ENCODE results near the gene TMEM59L. TPM values are rescaled to one million over a fixed set of nuclear protein-coding genes. Genes with fewer than 3 reads are reported as not detected.
"Not testable (repeated sequence)": the region's sequence is repeated elsewhere in the genome, so short reads cannot be mapped to it uniquely, and the experiment has no call there.

TMEM59L gene
- polyA plus RNA-seq, 1 experiment = 1.6 TPM

- TF ChIP-seq CTCF (IDR thresholded peaks at IDR 0.05; ENCODE audit: insufficient read depth, low read depth, low read length) = no peak
- ChIA-PET POLR2A (no interaction called here), CTCF (interaction anchor here (0.7 to 6.1 kb wide), 11 partner anchors 9 to 253 kb away, joined by 3 to 40 read pairs (median 7); no protein-coding TSS in a partner anchor)
- no peak for DNase-seq (ENCODE audit: low read depth)
- Histone ChIP-seq H3K36me3 (ENCODE audit: control insufficient read depth, insufficient read depth, low read length) (peaks cover 4% of the 10 kb centered on the region), H3K4me3 (ENCODE audit: low read depth, low read length) (peak overlapping the region; percentile 35), H3K27me3 (ENCODE audit: control insufficient read depth, insufficient read depth, low read length) (no peaks in the 10 kb centered on the region)
Measured at GRCh38 chr19:18594824-18595373, 17.8 kb upstream of the TMEM59L start.

- TF ChIP-seq CTCF (IDR thresholded peaks at IDR 0.05; ENCODE audit: insufficient read depth, low read depth, low read length) = no peak
- ChIA-PET POLR2A (interaction anchor here (0.7 kb wide), 1 partner anchor 252 kb away, joined by 3 read pairs; no protein-coding TSS in a partner anchor), CTCF (interaction anchor here (0.7 to 6.1 kb wide), 6 partner anchors 8 to 252 kb away, joined by 4 to 40 read pairs (median 12); partner anchors contain the start of gene TMEM59L)
- Histone ChIP-seq H3K36me3 (ENCODE audit: control insufficient read depth, insufficient read depth, low read length) (peaks cover 4% of the 10 kb centered on the region), H3K27me3 (ENCODE audit: control insufficient read depth, insufficient read depth, low read length) (no peaks in the 10 kb centered on the region), H3K4me3 (ENCODE audit: low read depth, low read length) (no peak overlapping the region)
- no peak for DNase-seq (ENCODE audit: low read depth)
Measured at GRCh38 chr19:18595475-18595874, 17.2 kb upstream of the TMEM59L start.

- DNase-seq (ENCODE audit: low read depth) = no peak
- ChIA-PET POLR2A (no interaction called here), CTCF (interaction anchor here (1.2 to 6.1 kb wide), 3 partner anchors 9 to 251 kb away, joined by 4 to 40 read pairs (median 5); partner anchors contain the start of gene TMEM59L)
Measured at GRCh38 chr19:18596752-18597157, 15.9 kb upstream of the TMEM59L start.

GRCh38 chr19:18597809-18598660 is 14.6 kb upstream of the TMEM59L start:
- H3K36me3 ChIP-seq (ENCODE audit: control insufficient read depth, insufficient read depth, low read length) = no peaks in the 10 kb centered on the region
- no peaks in the 10 kb centered on the region for H3K27me3 ChIP-seq (ENCODE audit: control insufficient read depth, insufficient read depth, low read length)
- H3K4me3 ChIP-seq (ENCODE audit: low read depth, low read length) = no peak overlapping the region
- no peak for TF ChIP-seq CTCF (IDR thresholded peaks at IDR 0.05; ENCODE audit: insufficient read depth, low read depth, low read length)
- POLR2A ChIA-PET = no interaction called here
- DNase-seq (ENCODE audit: low read depth) = no peak
- CTCF ChIA-PET = interaction anchor here (0.9 to 3.2 kb wide), 4 partner anchors 9 to 250 kb away, joined by 3 to 15 read pairs (median 4); partner anchors contain the start of gene REX1BD

More at GRCh38 chr19:18596752-18597157, 15.9 kb upstream of the TMEM59L start:
- Histone ChIP-seq H3K4me3 (ENCODE audit: low read depth, low read length) (no peak overlapping the region), H3K27me3 (ENCODE audit: control insufficient read depth, insufficient read depth, low read length) (no peaks in the 10 kb centered on the region), H3K36me3 (ENCODE audit: control insufficient read depth, insufficient read depth, low read length) (no peaks in the 10 kb centered on the region)
- no peak for TF ChIP-seq CTCF (IDR thresholded peaks at IDR 0.05; ENCODE audit: insufficient read depth, low read depth, low read length)

- no peak for TF ChIP-seq CTCF (IDR thresholded peaks at IDR 0.05; ENCODE audit: insufficient read depth, low read depth, low read length)
- DNase-seq (ENCODE audit: low read depth) = no peak
- Histone ChIP-seq H3K4me3 (ENCODE audit: low read depth, low read length) (no peak overlapping the region), H3K27me3 (ENCODE audit: control insufficient read depth, insufficient read depth, low read length) (peaks cover 2% of the 10 kb centered on the region; the same call in 1 of the 2 replicates), H3K36me3 (ENCODE audit: control insufficient read depth, insufficient read depth, low read length) (no peaks in the 10 kb centered on the region)
- POLR2A ChIA-PET = no interaction called here
- CTCF ChIA-PET = interaction anchor here (3.2 kb wide), 1 partner anchor 248 kb away, joined by 15 read pairs; no protein-coding TSS in a partner anchor
Measured at GRCh38 chr19:18599485-18599884, 13.2 kb upstream of the TMEM59L start.

- POLR2A ChIA-PET; DNase-seq (ENCODE audit: low read depth); H3K4me3 ChIP-seq (ENCODE audit: low read depth, low read length); H3K36me3 ChIP-seq (ENCODE audit: control insufficient read depth, insufficient read depth, low read length); H3K27me3 ChIP-seq (ENCODE audit: control insufficient read depth, insufficient read depth, low read length): not testable (repeated sequence)
- CTCF ChIA-PET = interaction anchor here (3.2 kb wide), 1 partner anchor 247 kb away, joined by 15 read pairs; no protein-coding TSS in a partner anchor
Measured at GRCh38 chr19:18600692-18601397, 11.8 kb upstream of the TMEM59L start.
